HG02610 (cell line): ENCODE results near the gene MTNR1B.

Source experiments
- ATAC-seq: cut with Tn5 transposase; IDR thresholded peaks from one replicate; pipeline ENCODE4 v1.9.1; 2021; ENCODE audit warnings: mild to moderate bottlenecking, moderate library complexity; ENCODE audit not compliant: unreplicated experiment

The MTNR1B gene

GRCh38 chr11:92969634-92970347 is at the start of gene MTNR1B:
TSS of gene MTNR1B (plus strand) at chr11:92969651. CDS start at chr11:92969726, 75 bp downstream.
- ATAC-seq, result no peak

- ATAC-seq, result no peak
These were observed 49.1 kb upstream of the MTNR1B start for GRCh38 chr11:92920331-92920730.

GRCh38 chr11:92922731-92923130 is 46.7 kb upstream of the MTNR1B start:
- no peak for ATAC-seq

- ATAC-seq, result peak; percentile 49
These were observed 40.2 kb upstream of the MTNR1B start for GRCh38 chr11:92929246-92929645.

- ATAC-seq, result peak; percentile 55
These were observed 39.8 kb upstream of the MTNR1B start for GRCh38 chr11:92929653-92930052.

DNA sequence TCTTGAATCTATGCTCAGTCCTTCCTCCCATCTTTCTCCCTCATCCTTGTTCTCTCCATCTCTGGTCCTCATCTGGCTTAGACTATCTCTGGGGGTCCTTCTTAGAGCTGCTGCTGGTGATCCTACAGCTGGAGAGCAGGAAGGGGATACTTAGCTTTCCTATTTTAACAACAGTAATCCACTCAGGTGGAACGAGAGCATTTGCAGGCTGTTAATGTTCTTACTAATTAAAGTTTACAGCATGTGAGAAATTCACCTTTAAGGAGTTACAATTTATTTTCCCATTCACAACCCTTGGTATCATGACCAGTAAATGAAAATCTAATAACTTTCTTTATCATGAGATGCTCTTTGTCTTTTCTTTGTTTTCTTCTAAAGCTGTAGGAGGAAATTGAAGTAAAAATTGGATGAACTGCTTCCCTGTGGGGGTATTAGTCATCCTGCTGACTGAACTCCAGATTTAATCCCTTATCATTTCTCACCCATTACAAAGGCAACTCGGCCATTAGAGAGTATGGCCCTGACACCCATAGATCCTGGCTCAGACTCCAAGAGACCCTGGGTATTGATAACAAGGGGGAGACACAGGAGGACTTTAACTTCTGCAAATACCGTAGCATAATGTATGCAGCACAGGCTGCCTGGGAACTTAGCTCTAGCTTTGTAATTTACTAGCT is 37.6 kb upstream of the MTNR1B start:
- no peak for ATAC-seq

DNA sequence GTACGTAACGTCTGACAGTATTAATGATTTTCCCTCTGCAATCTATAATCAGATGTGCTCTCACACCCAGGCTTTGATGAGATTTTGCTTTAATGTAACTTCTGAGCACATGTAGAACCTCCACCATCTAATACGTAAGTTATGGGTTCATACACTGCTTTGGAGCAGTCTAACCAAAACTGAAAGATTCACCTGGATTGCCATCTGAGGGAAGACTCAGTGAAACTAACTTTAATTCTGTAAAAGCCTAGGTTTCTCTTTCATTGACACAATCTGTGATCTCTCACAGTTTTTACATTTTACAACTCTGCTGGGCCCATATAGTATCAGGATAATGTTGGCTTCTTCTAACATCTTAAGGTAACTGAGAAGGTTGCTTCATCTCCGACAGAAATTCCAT is 30.1 kb upstream of the MTNR1B start:
- ATAC-seq, result no peak

GRCh38 chr11:92941676-92942571 is 27.5 kb upstream of the MTNR1B start:
- ATAC-seq, result no peak

- no peak for ATAC-seq
These were observed 22.7 kb upstream of the MTNR1B start for GRCh38 chr11:92946707-92947106.

DNA sequence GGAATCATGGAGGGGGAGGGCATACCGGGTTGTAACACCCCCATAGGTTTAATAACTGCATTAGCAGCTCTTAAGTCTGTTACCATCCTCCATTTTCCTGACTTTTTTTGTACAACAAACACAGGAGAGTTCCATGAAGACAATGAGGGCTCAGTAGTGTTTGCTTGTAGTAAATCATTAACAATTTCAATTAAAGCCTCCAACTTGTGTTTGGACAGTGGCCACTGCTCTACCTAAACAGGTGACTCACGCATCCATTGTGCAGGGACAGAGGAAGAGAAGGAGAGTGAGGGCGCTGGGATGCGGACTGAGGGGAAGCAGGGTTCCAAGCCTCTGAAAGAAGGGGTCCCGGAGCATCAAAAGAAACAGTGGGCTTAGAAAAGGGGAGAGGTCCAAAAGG is 21.3 kb upstream of the MTNR1B start:
- ATAC-seq, result no peak

DNA sequence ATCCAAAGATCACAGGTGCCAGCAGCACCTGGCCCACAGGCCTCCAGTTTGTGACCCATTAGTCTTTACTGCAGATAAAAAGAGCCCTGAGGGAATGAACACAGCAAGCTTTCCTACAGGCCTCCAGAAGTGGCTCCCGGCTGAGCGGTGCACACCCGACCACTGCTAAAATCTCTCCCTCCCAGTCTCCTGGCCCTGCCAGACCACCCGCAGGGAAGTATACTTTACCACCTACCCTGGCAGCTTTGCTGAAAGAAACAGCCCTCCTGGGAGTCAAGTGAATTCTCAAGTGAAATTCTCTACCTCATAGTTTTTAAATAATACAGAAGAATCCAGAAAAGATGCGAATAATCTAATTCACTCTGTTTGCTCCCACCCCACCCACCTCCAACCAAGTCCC is 15.4 kb upstream of the MTNR1B start:
- no peak for ATAC-seq

DNA sequence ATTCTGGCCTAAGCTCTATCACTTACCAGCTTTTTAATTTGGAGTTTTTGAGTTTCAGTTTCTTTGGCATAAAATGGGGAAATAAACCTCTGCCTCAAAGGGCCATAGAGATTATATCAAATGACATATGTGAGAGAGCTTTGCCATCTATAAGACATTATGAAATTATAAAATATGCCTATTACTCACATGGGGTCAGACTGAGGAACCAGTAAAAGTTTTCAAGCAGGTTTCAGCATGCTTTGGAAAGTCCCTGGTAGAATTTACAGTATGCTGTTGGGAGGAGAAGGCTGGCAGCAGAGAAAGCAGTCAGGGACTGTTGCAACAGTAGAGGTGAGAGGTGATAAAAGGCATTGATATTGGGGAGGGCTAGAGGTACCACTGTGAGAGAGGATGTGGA is 13.6 kb upstream of the MTNR1B start:
- no peak for ATAC-seq

- no peak for ATAC-seq
These were observed 8.6 kb upstream of the MTNR1B start for GRCh38 chr11:92960886-92961285.

DNA sequence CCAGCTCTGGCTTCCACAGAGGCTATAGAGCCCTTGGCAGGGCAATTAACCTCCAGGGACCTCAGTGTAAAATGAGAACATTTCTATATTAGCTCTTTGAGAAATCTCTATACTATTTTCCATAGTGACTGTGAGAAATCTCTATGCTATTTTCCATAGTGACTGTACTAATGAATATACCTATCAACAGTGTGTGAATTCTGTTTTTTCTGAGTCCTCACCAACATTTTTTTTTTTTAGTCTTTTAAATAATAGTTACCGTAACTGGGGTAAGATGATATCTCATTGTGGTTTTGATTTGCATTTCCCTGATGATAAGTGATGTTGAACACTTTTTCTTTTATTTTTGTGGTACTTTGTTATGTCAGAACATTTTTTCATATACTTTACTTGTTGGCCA is 7.0 kb upstream of the MTNR1B start:
- ATAC-seq, result no peak

- ATAC-seq, result no peak
These were observed 5.0 kb upstream of the MTNR1B start for GRCh38 chr11:92964471-92964870.

GRCh38 chr11:92965196-92965595 is 4.3 kb upstream of the MTNR1B start:
- ATAC-seq, result no peak

DNA sequence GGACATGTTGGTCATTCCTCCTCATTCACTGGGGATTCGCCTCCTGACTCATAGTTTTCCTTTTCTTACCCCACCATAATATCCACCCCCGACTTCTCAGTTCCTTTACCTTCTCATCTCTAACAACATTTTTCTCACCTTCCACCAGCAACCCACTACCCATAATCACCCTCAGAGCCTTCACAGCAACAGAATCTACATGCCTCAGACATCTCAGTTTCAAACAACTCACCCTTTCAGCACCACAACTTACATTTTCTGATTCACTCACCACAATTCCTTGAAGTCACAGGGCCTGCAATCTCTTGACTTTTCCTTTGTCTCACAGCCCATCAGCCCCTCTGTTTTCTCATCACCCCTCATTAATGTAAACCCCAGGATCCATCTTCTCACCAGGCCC is 2.3 kb upstream of the MTNR1B start:
- no peak for ATAC-seq

DNA sequence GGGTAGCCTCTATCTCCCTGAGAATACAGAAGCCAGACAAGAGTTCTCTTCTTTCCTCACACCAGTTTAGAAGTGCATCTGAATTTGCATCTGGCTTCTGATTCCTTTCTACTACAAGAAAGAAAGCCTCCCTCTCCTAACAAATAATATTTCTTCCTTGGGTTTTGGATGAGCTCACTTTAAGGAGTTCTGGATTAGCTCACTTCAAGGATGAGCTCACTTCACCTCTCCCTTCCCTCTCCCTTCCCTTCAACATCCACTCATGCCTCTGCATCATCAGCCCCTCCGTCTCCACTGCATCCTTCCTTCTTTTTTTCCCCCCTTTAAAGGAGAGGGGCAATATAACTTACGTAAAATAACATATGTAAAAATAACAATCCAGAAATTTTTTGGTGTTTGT is 1.6 kb upstream of the MTNR1B start:
- ATAC-seq, result no peak

DNA sequence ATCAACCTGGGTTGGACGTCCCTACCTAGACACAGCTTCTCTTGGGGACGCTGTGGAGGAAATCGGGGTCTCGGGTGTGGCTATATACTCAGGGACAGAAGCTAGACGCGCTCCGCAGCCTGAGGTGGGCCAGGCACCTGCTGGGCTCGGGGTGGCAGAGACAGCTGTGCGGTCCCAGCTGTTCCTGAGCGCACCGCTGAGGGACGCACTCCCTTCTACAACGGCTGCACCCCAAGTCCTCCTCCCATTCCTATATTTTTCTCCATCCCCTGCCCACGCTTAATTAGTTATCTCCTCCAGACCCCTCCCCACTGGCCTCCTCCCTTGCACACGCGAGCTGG is 188 bp upstream of the MTNR1B start:
- ATAC-seq, result no peak

- no peak for ATAC-seq
These were observed 2.8 kb downstream of the MTNR1B start for GRCh38 chr11:92972248-92972647.

- no peak for ATAC-seq
These were observed 5.8 kb downstream of the MTNR1B start for GRCh38 chr11:92975285-92975684.

GRCh38 chr11:92976681-92977080 is 7.2 kb downstream of the MTNR1B start:
- ATAC-seq, result no peak
